ENCODE results near the gene ATP8B4.

DNA sequence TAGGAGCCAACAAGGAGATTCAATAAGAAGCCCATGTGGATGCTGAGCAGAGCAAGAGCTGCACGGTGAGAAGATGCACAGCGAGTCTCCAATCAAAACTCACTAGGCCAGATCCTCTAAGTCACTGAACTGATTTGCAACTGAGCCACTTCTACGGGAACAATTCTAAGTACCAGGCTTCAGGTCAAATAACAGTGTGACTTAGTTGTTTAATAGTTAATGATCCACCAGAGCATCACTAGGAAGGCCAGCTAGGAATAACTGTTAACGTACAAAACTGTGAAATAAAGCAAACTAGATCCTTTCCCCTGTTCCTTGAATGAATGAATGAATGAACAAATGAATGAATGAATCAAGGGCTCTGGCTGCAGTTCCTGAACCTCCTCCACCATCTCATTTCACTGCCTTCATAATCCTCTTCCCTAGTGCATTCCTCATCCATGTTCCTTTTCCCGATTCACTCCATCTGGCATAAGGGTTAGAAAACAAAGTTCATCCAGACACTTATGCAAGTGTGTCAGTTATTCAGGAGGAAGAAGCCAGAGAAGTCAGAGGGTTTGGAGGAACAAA lies 59.7 kb downstream of the ATP8B4 start:
- TF ChIP-seq, protein P1, sequence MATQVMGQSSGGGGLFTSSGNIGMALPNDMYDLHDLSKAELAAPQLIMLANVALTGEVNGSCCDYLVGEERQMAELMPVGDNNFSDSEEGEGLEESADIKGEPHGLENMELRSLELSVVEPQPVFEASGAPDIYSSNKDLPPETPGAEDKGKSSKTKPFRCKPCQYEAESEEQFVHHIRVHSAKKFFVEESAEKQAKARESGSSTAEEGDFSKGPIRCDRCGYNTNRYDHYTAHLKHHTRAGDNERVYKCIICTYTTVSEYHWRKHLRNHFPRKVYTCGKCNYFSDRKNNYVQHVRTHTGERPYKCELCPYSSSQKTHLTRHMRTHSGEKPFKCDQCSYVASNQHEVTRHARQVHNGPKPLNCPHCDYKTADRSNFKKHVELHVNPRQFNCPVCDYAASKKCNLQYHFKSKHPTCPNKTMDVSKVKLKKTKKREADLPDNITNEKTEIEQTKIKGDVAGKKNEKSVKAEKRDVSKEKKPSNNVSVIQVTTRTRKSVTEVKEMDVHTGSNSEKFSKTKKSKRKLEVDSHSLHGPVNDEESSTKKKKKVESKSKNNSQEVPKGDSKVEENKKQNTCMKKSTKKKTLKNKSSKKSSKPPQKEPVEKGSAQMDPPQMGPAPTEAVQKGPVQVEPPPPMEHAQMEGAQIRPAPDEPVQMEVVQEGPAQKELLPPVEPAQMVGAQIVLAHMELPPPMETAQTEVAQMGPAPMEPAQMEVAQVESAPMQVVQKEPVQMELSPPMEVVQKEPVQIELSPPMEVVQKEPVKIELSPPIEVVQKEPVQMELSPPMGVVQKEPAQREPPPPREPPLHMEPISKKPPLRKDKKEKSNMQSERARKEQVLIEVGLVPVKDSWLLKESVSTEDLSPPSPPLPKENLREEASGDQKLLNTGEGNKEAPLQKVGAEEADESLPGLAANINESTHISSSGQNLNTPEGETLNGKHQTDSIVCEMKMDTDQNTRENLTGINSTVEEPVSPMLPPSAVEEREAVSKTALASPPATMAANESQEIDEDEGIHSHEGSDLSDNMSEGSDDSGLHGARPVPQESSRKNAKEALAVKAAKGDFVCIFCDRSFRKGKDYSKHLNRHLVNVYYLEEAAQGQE (IDR thresholded peaks at IDR 0.05), result no peak
- TF ChIP-seq, protein P2, sequence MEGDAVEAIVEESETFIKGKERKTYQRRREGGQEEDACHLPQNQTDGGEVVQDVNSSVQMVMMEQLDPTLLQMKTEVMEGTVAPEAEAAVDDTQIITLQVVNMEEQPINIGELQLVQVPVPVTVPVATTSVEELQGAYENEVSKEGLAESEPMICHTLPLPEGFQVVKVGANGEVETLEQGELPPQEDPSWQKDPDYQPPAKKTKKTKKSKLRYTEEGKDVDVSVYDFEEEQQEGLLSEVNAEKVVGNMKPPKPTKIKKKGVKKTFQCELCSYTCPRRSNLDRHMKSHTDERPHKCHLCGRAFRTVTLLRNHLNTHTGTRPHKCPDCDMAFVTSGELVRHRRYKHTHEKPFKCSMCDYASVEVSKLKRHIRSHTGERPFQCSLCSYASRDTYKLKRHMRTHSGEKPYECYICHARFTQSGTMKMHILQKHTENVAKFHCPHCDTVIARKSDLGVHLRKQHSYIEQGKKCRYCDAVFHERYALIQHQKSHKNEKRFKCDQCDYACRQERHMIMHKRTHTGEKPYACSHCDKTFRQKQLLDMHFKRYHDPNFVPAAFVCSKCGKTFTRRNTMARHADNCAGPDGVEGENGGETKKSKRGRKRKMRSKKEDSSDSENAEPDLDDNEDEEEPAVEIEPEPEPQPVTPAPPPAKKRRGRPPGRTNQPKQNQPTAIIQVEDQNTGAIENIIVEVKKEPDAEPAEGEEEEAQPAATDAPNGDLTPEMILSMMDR (IDR thresholded peaks at IDR 0.05; ENCODE audit: low read depth, low read length, missing input control), result no peak

Measured in liver (tissue), 2 donors.